ENCODE data around the gene NANOS3. TPM values are rescaled to one million over a fixed set of nuclear protein-coding genes. Genes with fewer than 3 reads are reported as not detected.
"Not testable (repeated sequence)": the region's sequence is repeated elsewhere in the genome, so short reads cannot be mapped to it uniquely, and the experiment has no call there.

NANOS3 gene
- total RNA-seq, 1 experiment from 2014 or later = not detected

- peaks cover 10 to 33% of the 10 kb centered on the region in 2 experiments for H3K36me3 ChIP-seq (ENCODE audit: control insufficient read depth in 1 of 2, insufficient read depth in 2 of 2, low read length in 2 of 2)
- intact Hi-C loops (cut with micrococcal nuclease) = no loop called here
- CTCF ChIA-PET = no interaction called here
Observed at GRCh38 chr19:13920940-13921747, 44.2 kb downstream of the NANOS3 start.

DNA sequence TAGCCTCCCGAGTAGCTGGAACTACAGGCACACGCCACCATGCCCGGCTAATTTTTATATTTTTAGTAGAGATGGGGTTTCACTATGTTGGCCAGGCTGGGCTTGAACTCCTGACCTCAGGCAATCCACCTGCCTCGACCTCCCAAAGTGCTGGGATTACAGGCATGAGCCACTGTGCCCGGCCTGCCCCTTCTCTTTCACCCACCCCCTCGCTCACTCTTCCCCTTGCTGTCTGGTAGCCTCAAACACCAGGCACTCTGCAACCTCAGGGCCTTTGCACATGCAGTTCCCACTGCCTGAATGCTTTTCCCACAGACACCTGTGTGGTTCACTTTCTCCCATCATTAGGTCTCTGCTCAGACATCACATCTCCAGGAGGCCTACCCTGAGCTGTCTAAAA, 45.2 kb downstream of the NANOS3 start:
- H3K27ac ChIP-seq (ENCODE audit: low read depth, low read length); RAD21 ChIA-PET (ENCODE audit: low non-redundant PET in 1 of 2, low total read pairs in 2 of 2, uncharacterized antibody in 2 of 2, unreplicated experiment in 2 of 2); intact Hi-C loops (cut with micrococcal nuclease); H3K9ac ChIP-seq (ENCODE audit: low read length); H4K20me1 ChIP-seq (ENCODE audit: insufficient read depth); H2AFZ ChIP-seq (ENCODE audit: low read depth, low read length, poor library complexity, severe bottlenecking); H3K4me3 ChIP-seq (replicated peaks in 1 of 2; ENCODE audit: low read depth in 1 of 2, low read length in 2 of 2); CTCF ChIA-PET; H3K79me2 ChIP-seq (ENCODE audit: insufficient read depth, low read length); POLR2A ChIA-PET; H3K9me3 ChIP-seq (ENCODE audit: control insufficient read depth in 1 of 2, insufficient read depth in 1 of 2, low read depth in 1 of 2, low read length in 2 of 2); DNase-seq (ENCODE audit: low read depth, low spot score); H3K4me1 ChIP-seq (ENCODE audit: control insufficient read depth in 1 of 2, insufficient read depth in 2 of 2, low read length in 2 of 2); H3K9me2 ChIP-seq (ENCODE audit: insufficient read depth); BruUV-seq (replicated peaks); ATAC-seq; H3K27me3 ChIP-seq (ENCODE audit: insufficient read depth, low read length); H3K4me2 ChIP-seq (ENCODE audit: low read length): not testable (repeated sequence)
- H3K36me3 ChIP-seq (ENCODE audit: control insufficient read depth in 1 of 2, insufficient read depth in 2 of 2, low read length in 2 of 2) = peaks cover 10 to 33% of the 10 kb centered on the region in 2 experiments

More at GRCh38 chr19:13920940-13921747, 44.2 kb downstream of the NANOS3 start:
- Histone ChIP-seq H2AFZ (ENCODE audit: low read depth, low read length, poor library complexity, severe bottlenecking) (no peak overlapping the region), H3K9me3 (ENCODE audit: control insufficient read depth in 1 of 2, insufficient read depth in 1 of 2, low read depth in 1 of 2, low read length in 2 of 2) (peaks cover 0 to 6% of the 10 kb centered on the region in 2 experiments; a peak in 1 of 4 replicates), H3K4me2 (ENCODE audit: low read length) (no peak overlapping the region), H3K9me2 (ENCODE audit: insufficient read depth) (no peaks in the 10 kb centered on the region), H3K27ac (ENCODE audit: low read depth, low read length) (no peak overlapping the region), H3K4me1 (ENCODE audit: control insufficient read depth in 1 of 2, insufficient read depth in 2 of 2, low read length in 2 of 2) (no peaks in the 10 kb centered on the region), H4K20me1 (ENCODE audit: insufficient read depth) (no peaks in the 10 kb centered on the region), H3K9ac (ENCODE audit: low read length) (no peak overlapping the region), H3K4me3 (replicated peaks in 1 of 2; ENCODE audit: low read depth in 1 of 2, low read length in 2 of 2) (no peak overlapping the region), H3K27me3 (ENCODE audit: insufficient read depth, low read length) (no peaks in the 10 kb centered on the region), H3K79me2 (ENCODE audit: insufficient read depth, low read length) (no peaks in the 10 kb centered on the region)
- TF ChIP-seq YY1 (IDR thresholded peaks at IDR 0.05; ENCODE audit: extremely low read depth, insufficient replicate concordance, low read depth, low read length) (peak; percentile 26), SP1 (IDR thresholded peaks at IDR 0.05; ENCODE audit: low read depth) (peak; percentile 64), EGR1 (IDR thresholded peaks at IDR 0.05; ENCODE audit: low read depth) (no peak), CBX3 (IDR thresholded peaks at IDR 0.05; ENCODE audit: low read depth) (peak; percentile 32; the same call in 1 of the 2 replicates), CEBPB (IDR thresholded peaks at IDR 0.05; ENCODE audit: low read depth) (no peak)
- RAD21 ChIA-PET (ENCODE audit: low non-redundant PET in 1 of 2, low total read pairs in 2 of 2, uncharacterized antibody in 2 of 2, unreplicated experiment in 2 of 2) = no interaction called here
- POLR2A ChIA-PET = no interaction called here
- DNase-seq (ENCODE audit: low read depth, low spot score) (peak; percentile 39), ATAC-seq (peak; percentile 91)
- no TSS peak for BruUV-seq (replicated peaks)
